Measurements from ENCODE around the gene PYGM.

GRCh38 chr11:64788321-64789215 is 28.8 kb upstream of the PYGM start:
- TF ChIP-seq ZNF274 (IDR thresholded peaks at IDR 0.05; ENCODE audit: low read depth, low read length) (no peak), YY1 (IDR thresholded peaks at IDR 0.05; ENCODE audit: insufficient read depth, insufficient read length) (no peak), SUZ12 (IDR thresholded peaks at IDR 0.05; ENCODE audit: extremely low read depth, insufficient read depth, insufficient read length) (no peak)
